GM12892 (cell line): ENCODE results near the gene MICAL2.

Source experiments
- POLR2A ChIP-seq: IDR thresholded peaks from 2 replicates; pipeline ENCODE4 v1.6.1; 2011; ENCODE audit warnings: low read depth, low read length, control low read depth
- POLR2AphosphoS5 ChIP-seq: IDR thresholded peaks from 2 replicates; pipeline ENCODE4 v1.6.1; 2011; ENCODE audit warnings: low read depth, low read length, control low read depth

DNA sequence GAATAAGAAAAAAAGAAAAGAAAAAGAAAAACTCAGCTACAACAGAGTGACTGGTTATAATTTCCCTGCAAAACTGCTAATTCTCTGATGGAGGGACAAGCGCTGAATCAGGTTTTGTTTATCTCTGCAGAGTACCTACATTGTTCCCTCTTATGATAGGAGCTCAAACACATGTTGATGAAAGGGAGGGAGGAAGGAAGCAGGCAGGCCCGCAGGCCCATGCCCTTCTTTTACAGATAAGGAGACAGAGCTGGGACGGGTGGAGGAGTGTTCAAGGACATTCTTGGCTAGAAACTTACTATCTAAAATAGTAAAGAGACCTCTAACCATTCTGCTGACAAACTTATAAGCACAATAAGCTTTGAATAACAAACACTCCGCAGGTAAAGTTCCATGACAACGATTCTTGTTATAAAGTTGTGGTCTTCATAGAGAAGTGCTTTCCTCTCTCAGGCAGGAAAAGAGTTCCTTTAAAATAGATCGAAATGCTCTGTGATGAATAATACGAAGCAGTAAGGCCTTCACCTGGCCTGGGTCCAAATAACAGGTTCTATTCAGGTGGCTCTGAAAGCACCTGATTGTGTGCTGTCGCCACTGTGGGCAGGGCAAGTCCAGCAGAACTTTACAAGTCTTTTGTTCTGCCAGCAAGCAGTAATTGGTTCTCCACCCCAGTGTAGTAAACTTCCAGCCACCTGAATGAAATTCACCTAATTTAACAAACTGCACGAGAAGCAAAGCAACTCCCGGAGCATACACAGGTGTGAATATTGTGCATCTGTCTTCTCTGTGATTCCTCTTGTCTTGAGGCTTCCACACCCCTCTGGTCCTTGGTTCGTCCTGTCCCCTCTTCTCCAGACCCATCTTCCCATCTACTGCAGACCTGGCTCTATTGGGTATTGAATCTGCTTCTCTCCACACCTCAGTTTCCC is 15.3 kb upstream of the MICAL2 start:
- TF ChIP-seq POLR2A (no peak), POLR2AphosphoS5 (no peak)
